OCI-LY3 (cell line): ENCODE measurements around the gene CSNK1G3.

Source experiments
- CTCF ChIP-seq: fragments of 200-600, 300-600 bp; sonication (generic); IDR thresholded peaks from 2 replicates; pipeline ENCODE4 v1.5.1; 2014; ENCODE audit warnings: antibody characterized with exemption, low read length, low read depth
- EZH2phosphoT487 ChIP-seq: fragments of 200-600 bp; shearing (Covaris generic); IDR thresholded peaks from 2 replicates; pipeline ENCODE4 v1.6.1; 2018; ENCODE audit warnings: antibody characterized with exemption, mixed run types, low read depth

- TF ChIP-seq CTCF (no peak), EZH2phosphoT487 (no peak)
These were observed 139.3 kb downstream of the CSNK1G3 start for GRCh38 chr5:123651234-123651633.
